ENCODE data around the gene HOXB3.

The HOXB3 gene

GRCh38 chr17:48598736-48599135 lies 8.7 kb upstream of the HOXB3 start:
- DNase-seq, result no peak

GRCh38 chr17:48597778-48598631 lies 8.0 kb upstream of the HOXB3 start:
- peak; percentile 86 for DNase-seq

GRCh38 chr17:48597528-48597777 lies 7.4 kb upstream of the HOXB3 start:
- DNase-seq, result peak; percentile 69

DNA sequence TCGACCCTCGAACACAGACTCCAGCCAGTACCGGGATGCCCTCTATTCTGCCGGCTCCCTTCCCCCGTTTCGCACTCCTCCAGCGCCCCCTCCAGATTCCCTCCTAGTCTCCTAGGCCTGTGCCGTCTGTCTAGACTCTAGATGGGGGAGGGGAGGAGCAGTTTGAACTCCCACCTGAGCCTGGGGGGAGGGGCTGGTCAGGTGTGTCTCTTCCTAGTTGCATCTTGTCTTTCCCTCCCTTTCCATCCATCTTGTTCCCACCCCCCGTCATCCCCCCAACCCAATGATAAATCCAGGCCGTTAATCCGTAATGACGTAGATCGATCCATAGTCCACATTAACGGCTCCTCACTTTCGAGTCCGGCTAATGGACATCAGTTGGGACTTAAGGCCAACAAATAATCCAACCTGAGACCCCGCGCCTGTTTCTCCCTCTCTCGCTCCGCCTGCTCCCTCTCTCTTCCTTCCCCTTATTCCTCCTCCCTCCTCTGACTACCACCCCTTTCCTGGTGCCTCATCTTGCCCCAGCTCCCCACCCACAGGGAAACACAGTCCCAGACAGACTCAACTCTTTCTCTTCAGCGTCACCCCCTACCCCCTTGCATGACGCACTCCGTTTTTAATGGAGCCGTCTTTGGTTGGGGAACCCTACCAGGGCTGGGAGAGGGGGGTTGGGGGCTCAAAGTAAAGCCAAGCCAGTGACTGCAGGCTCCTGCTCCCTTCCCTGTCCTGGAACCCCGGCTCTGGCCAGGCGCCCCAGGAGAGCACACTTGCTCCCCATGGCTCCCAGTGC lies 6.9 kb upstream of the HOXB3 start:
- DNase-seq, result peak; percentile 69

DNA sequence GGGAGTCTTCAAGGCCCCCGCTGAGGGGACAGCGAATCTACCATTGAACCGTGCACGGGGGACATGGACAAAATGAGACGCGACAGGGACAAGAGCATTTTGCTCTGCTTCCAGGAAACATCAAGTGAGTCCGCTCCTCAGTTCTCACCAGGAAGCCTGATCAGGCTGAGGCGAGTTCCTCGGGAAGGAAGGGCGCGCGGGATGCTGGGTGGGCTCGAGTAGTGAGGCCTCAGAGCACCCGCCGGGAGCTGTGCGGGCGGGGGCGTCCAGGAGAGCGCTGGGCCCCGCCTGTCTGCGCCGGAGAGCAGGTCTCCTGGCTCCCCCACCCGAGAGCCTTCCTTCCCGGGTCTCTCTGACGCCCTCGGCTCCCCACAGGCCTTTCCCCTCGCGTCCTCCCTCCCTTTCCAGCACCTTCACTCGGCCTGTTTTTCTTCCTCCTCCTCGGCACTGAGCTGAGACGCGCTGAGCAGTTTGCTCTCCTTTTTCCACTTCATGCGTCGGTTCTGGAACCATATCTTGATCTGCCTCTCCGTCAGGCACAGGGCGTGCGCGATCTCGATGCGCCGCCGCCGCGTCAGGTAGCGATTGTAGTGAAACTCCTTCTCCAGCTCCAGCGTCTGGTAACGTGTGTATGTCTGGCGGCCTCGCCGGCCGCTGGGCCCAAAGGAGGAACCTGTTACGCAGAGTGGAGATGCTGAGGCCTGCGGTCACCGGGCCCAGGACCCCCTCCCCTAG lies 6.1 kb upstream of the HOXB3 start:
- peak; percentile 82 for DNase-seq

DNA sequence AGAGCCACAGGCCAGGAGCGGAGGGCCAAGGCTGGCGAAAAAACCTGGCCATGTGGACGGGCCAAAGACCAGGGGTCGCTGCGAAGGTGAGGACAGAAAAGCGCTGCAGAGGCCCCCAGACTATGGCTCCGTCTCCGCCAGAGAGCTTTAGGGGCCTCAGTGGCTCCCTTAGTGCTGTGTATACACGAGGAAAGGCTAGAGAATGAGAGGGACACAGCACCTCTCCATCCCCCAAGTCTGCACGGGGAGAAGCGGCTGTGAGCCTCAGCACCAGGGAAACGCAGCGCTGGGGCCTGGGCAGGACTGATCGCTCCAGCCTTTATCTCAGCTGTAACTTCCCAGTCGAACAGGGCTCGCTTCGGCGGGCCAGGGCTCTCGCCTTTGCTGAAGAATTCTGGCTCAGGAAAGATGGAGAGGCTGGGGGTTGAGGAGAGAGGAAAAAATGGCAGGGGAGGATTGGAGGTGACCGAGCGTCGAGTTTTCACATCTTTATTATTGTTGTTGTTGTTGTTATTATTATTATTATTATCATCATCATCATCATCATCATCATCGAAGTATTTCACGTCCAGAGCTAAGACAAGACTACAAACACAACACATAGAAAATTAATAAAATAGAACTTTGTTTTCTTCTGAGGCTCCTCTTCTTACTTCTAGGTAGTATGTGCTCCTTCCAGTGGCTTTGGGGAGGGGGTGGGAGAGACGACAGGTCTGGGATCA lies 5.4 kb upstream of the HOXB3 start:
- DNase-seq, result peak; percentile 69

DNA sequence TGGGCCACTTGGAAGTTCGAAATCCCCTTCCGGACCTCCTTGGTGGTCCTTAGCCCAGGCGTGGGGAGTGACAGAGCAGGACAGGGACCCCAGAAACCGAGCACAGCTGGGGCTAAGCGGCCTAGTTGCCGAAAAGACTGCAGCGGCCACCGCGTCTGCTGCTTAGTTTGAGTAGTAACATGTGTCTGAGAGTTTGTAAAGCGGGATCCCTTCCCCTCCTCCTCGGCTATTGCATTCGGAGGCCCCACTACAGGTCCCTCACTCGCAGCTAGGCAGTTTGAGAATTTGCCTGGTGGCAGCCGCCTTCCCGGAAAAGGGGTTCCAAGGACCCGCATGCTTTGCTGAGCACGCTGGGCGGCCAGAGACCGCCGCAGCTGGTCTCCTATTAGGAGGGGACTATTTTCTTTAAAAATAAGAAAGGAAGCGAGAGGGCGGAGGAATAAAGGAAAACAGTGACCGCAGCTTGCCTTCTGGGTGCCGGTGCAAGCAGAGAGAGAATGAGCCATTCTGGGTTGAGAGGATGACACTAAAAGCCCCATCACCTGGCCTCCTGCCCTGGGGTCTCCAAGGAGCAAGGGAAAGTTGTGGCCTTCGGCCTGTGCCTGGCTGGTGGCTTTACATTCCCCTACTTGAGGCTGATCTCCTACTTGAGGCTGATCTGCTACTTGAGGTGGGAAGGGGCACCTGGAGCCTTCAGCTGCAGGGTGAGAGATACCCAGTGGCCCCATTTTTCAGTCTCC lies 4.7 kb upstream of the HOXB3 start:
- peak; percentile 83 for DNase-seq

- DNase-seq, result peak; percentile 94
Observed at GRCh38 chr17:48593840-48594537, 3.9 kb upstream of the HOXB3 start.

- DNase-seq, result peak; percentile 82
Observed at GRCh38 chr17:48593126-48593829, 3.2 kb upstream of the HOXB3 start, which contains the start of gene HOXB5. Gene HOXB5 (minus strand): TSS chr17:48593779. CDS start chr17:48593682, 97 bp downstream.

DNA sequence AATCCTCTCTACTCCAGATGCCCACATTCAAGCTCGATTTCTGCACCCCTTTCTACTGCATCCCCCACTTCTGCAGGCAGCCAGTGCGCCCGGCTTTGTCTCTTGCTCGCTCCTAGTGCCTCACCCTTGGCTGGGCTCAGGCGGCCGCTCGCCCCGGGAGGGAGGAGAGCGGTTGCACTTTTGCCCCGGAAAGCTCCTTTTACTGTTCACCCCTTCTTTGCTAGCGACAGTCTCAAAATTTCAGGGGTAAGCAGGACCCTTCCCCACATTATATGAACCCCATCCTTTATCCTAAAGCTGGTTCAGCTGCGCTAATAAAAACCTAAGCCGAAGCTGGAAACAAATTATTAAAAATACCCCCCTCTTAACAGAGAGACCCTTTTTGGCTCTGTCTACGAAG lies 2.5 kb upstream of the HOXB3 start:
- no peak for DNase-seq

- DNase-seq, result no peak
Observed at GRCh38 chr17:48592057-48592514, 2.0 kb upstream of the HOXB3 start.

GRCh38 chr17:48591255-48592056 lies 1.4 kb upstream of the HOXB3 start:
- no peak for DNase-seq

- DNase-seq, result no peak
Observed at GRCh38 chr17:48590607-48591161, 643 bp upstream of the HOXB3 start.

DNA sequence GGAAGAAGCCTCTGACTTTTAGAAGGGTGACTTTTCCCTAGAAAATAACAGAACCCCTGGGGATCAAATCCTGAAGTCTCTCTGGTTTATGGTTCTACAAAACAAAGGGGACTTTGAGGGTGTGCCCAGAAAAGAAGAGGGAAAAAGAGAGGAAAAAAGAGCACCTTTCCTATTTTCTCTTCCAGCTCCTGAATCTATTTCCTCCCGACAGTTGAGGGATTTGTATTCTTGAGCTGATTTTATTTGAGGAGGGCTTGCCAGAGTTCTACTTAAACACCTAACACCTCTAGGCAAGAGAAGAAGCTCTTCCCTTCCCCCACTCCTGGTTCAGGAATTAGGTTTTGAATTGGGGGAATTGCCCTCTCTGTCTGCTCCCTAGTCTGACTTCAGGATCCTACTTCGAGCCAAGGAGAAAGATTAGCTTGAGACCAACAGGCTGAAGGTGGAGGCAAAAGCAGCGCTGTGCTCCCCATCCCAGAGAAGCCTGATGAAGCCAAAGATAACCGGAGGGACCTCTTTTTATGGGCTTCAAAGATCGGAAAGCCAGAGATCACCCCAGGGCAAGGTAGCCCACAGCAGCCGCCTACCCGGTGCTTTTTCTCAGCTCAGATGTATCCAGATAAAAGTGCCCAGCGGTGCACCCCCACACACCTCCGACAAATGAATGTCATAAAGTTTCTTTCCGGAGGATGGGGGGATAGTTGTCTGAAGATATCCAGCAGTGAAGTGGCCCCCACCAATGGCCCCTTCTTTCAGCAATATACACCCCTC lies 796 bp downstream of the HOXB3 start:
- no peak for DNase-seq

GRCh38 chr17:48588528-48588927 lies 1.5 kb downstream of the HOXB3 start:
- no peak for DNase-seq

- no peak for DNase-seq
Observed at GRCh38 chr17:48588074-48588415, 2.0 kb downstream of the HOXB3 start.

DNA sequence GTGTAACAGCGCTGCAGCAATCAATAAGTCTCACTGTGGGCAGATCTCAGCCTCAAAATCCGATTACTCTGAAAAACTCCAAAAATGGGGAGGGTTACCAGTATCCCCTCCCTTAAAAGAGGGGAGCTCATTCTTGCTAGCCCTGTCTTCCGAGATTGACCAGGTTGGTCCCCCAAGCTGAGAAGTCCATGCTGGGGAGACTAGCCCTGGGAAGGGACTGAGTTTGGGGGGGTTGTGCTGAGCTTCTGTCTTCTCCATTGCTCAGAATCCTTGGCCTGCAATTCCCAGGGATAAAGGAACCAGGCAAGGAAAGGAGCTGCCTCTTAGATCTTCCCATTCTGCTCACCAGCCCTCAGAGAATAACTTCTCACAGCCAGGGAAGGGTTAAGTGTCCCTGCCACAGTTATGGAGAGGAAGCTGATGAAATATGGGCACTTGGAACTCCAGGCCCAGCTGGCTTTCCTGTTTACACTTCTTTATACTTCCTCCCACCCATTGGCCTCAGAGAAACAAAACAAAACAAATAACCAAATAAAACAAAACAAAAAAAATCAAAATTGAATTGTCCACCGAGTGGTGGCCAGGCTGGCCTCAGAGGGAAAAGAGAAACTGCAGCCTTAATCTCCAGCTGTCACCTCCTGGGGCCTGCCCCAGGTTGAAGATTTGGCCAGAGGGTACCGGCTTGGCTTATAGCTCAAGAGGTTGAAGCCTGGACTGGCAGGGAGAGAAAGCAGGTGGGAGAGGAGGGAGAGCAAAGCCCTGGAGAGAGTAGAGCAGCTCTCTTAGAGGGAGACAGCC lies 2.6 kb downstream of the HOXB3 start:
- DNase-seq, result peak; percentile 78
